Heart left ventricle (tissue), 13 donors: ENCODE measurements around the gene RNU5B-1.

Experiments used
- POLR2A ChIP-seq, 2 donors: fragments of 450-650 bp; IDR thresholded peaks; one replicate each; pipeline ENCODE4 v1.6.1; 2017; ENCODE audit warnings: antibody characterized with exemption in 2 of 2, mild to moderate bottlenecking in 2 of 2, moderate library complexity in 2 of 2
- TF ChIP-seq, protein P1 (sequence below), 12 donors: fragments of 200-600 bp; sonication (generic) in 4 of 12; IDR thresholded peaks; one replicate each; pipeline versions ENCODE4 v1.5.0 to v1.8.0; 2018 to 2022; ENCODE audit warnings: antibody characterized with exemption in 12 of 12, mild to moderate bottlenecking in 5 of 12
- donor health status: ischemic (EF 13 %, LVEDD 7.1; RV severe dilation, severe dysfunction).
- donor health status: DM: no; HTN: yes; CAD: no.
- donor health status: DM: no; HTN: no; CAD: no.
- donor health status: ischemic (EF 25% LVEDD 6.9; RV normal size, moderate dysfunction).
- donor health status: ischemic (EF 25% LVEDD 5.7; RV mildly dilated, moderate dysfunction).
- donor health status: ischemic (EF 35%, LVEDD 5.7; RV mildly dilated, moderate dysfunction).
- donor health status: nonischemic (EF 11% LVEDD 7.7; RV severe dilation, severe dysfunction).
- donor health status: DM: yes; HTN: yes; CAD: no.
- donor health status: PGD.
- donor health status: ischemic (EF 29% LVEDD 5.4; RV normal size, mild dysfunction).
- donor health status: nonischemic (EF 23%, LVEDD 6.1; RV moderate dilation, normal function).

DNA sequence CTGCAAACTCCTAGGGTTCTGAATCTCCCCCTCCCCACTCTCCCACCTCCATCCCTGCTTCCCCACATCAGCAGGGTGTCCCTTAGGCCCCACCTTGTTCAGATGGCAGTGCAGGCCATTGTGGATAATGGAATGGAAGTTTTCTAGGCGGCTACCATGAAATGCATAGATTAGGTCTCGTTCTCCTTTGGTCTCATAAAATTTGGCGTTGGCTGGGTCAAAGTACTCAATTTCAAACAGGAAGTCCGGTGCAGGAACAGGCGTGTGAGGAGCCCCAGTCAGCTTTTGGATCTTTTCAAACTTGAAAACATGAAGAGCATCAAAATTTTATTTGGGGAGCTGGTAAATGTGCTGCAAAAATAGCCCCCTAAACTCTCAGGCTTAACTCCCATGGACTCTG lies 38.0 kb upstream of the RNU5B-1 start:
- TF ChIP-seq, protein P1, sequence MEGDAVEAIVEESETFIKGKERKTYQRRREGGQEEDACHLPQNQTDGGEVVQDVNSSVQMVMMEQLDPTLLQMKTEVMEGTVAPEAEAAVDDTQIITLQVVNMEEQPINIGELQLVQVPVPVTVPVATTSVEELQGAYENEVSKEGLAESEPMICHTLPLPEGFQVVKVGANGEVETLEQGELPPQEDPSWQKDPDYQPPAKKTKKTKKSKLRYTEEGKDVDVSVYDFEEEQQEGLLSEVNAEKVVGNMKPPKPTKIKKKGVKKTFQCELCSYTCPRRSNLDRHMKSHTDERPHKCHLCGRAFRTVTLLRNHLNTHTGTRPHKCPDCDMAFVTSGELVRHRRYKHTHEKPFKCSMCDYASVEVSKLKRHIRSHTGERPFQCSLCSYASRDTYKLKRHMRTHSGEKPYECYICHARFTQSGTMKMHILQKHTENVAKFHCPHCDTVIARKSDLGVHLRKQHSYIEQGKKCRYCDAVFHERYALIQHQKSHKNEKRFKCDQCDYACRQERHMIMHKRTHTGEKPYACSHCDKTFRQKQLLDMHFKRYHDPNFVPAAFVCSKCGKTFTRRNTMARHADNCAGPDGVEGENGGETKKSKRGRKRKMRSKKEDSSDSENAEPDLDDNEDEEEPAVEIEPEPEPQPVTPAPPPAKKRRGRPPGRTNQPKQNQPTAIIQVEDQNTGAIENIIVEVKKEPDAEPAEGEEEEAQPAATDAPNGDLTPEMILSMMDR (IDR thresholded peaks at IDR 0.05), result no peak
- TF ChIP-seq POLR2A (IDR thresholded peaks at IDR 0.05), result no peak
